ENCODE data around the gene GRM4.

The GRM4 gene

GRCh38 chr6:34152806-34153520 is 7.1 kb upstream of the GRM4 start:
- H3K36me3 ChIP-seq (ENCODE audit: control insufficient read depth, insufficient read depth, low read length), result no peaks in the 10 kb centered on the region
- H3K9ac ChIP-seq (ENCODE audit: low read length), result no peak overlapping the region
- no peak overlapping the region for H3K27ac ChIP-seq (ENCODE audit: low read depth, low read length)
- H3K4me3 ChIP-seq (ENCODE audit: low read length), result no peak overlapping the region
- peaks cover 31% of the 10 kb centered on the region for H3K27me3 ChIP-seq (ENCODE audit: control insufficient read depth, insufficient read depth, low read length)
- no peaks in the 10 kb centered on the region for H3K4me1 ChIP-seq (ENCODE audit: control insufficient read depth, insufficient read depth, low read length)

DNA sequence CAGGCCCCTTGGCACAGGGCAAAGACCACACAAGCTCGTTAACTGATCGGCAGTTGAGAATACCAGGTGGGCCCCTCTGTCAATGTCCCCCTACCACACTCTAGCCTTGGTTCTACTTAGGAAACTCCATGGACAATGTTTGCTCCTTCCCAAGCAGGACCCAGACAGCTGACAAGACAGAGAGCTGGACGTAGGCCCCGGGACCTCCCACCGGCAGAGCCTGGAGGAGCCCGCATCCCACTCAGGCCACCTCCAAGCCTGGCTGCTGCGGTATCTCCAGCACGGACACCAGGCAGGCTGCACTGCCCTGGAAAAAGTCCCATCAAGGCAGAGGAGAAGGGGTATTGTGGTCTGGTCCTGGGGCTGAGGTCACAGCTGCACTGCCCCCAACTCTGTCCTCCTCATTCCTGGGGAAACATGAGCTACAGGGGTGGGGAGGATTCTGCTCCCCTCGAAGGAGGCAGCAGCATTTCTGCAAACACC is 6.2 kb upstream of the GRM4 start:
- no peaks in the 10 kb centered on the region for H3K36me3 ChIP-seq (ENCODE audit: control insufficient read depth, insufficient read depth, low read length)
- no peak overlapping the region for H3K27ac ChIP-seq (ENCODE audit: low read depth, low read length)
- H3K9ac ChIP-seq (ENCODE audit: low read length), result no peak overlapping the region
- H3K27me3 ChIP-seq (ENCODE audit: control insufficient read depth, insufficient read depth, low read length), result peaks cover 31% of the 10 kb centered on the region
- no peak overlapping the region for H3K4me3 ChIP-seq (ENCODE audit: low read length)
- H3K4me1 ChIP-seq (ENCODE audit: control insufficient read depth, insufficient read depth, low read length), result no peaks in the 10 kb centered on the region

DNA sequence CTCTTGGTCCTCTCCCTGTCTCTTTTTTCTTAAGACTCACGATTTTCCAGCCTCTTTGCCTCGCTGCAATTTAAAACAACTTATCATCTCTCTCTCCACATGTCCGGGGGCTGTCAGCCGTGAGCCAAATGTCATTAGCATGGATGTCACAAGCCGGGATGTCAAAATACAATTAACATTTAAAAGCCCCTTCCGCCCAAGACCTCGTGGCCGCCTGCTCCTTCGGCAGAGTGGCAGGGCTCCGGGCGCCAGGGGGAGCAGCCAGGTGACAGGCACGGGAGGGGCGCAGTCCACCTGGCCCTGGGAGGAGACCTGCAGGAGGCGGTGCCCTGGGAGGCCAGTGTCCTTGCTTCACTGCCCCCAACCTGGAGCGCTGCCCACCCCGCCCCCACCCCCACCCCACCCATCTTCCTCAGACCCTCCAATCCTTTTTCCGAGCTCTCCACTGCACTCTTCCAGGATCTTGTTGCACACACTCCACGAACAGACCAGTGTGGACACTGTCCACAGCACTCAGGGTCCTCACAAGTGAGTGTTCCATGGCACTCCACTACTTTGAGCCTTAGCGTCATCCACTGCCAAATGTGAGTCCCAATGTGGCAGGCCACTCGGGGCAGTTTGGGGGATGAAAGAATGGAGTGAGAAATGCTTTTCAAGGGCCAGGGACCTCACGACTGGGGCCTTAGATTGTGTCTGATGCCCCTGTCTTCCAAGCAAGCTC is 5.6 kb upstream of the GRM4 start:
- Histone ChIP-seq H3K27me3 (ENCODE audit: control insufficient read depth, insufficient read depth, low read length) (peaks cover 35% of the 10 kb centered on the region), H3K27ac (ENCODE audit: low read depth, low read length) (no peak overlapping the region), H3K4me1 (ENCODE audit: control insufficient read depth, insufficient read depth, low read length) (no peaks in the 10 kb centered on the region), H3K4me3 (ENCODE audit: low read length) (no peak overlapping the region), H3K9ac (ENCODE audit: low read length) (no peak overlapping the region), H3K36me3 (ENCODE audit: control insufficient read depth, insufficient read depth, low read length) (no peaks in the 10 kb centered on the region)

DNA sequence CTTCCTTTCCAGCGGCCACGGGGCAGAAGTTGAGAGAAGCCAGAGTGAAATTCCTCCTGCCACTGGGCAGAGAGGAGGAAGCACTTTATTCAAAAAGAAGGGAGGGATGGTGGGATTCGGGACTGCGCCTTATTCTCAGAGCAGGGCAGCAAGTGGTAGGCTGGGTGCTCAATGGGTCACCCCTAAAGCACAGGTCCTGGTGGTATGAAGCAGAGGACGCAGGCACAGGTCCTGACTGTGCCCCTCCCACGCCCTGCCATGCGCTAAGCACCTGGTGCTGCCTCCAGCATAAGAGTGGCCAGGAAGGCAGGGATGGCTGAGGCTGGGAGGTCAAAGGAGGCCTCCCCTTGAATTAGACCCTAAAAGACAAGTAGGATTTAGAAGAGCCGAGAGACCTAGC is 4.9 kb upstream of the GRM4 start:
- no peak overlapping the region for H3K9ac ChIP-seq (ENCODE audit: low read length)
- peaks cover 40% of the 10 kb centered on the region for H3K27me3 ChIP-seq (ENCODE audit: control insufficient read depth, insufficient read depth, low read length)
- no peak overlapping the region for H3K27ac ChIP-seq (ENCODE audit: low read depth, low read length)
- H3K36me3 ChIP-seq (ENCODE audit: control insufficient read depth, insufficient read depth, low read length), result no peaks in the 10 kb centered on the region
- no peaks in the 10 kb centered on the region for H3K4me1 ChIP-seq (ENCODE audit: control insufficient read depth, insufficient read depth, low read length)
- no peak overlapping the region for H3K4me3 ChIP-seq (ENCODE audit: low read length)

DNA sequence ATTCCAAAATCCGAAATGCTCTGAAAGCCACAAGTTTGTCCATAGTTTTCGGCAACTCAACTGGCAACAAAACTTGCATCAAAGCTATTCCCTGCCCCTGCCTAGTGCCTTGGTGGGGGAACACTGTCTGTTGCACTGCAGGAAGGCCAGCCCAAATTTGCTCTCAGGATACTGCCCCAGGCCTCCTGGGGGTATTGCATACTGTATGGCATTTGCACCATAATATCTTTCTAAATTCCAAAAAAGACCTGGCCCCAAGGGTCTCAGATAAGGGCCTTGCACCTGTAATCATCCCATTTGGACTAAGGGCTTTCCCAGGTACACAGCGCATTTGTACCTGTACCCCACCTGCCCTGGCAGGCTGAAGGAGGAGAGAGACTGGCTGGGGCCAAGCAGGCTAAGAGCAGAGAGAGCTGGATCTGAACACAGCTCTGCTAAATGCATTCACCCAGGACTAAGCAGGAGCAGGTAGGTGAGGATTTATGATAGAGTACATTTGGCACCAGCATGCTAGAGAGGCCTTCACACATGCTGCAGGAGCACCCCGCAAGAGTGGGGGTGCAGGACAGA is 4.0 kb upstream of the GRM4 start:
- H3K9ac ChIP-seq (ENCODE audit: low read length), result no peak overlapping the region
- no peak overlapping the region for H3K4me3 ChIP-seq (ENCODE audit: low read length)
- H3K27me3 ChIP-seq (ENCODE audit: control insufficient read depth, insufficient read depth, low read length), result peaks cover 36% of the 10 kb centered on the region
- no peak overlapping the region for H3K27ac ChIP-seq (ENCODE audit: low read depth, low read length)
- H3K4me1 ChIP-seq (ENCODE audit: control insufficient read depth, insufficient read depth, low read length), result no peaks in the 10 kb centered on the region
- H3K36me3 ChIP-seq (ENCODE audit: control insufficient read depth, insufficient read depth, low read length), result no peaks in the 10 kb centered on the region

DNA sequence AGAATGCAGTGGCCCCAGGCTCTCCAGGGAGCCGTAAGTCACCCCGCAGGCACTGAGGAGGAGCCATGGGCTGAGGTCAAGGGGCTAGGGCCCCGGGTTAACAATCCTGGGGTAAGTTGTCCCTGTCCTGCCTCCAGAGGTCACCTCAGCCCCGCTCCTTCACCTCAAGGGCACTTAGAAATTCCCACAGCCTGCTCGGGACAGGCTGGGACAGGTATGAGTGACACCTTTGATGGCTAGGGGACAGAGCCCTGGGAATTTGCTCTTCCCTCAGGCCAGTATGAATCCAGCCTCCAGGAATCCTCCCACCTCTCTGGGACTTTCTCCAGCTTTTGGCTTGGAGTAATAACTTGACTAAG is 3.5 kb upstream of the GRM4 start:
- no peak overlapping the region for H3K9ac ChIP-seq (ENCODE audit: low read length)
- H3K4me3 ChIP-seq (ENCODE audit: low read length), result no peak overlapping the region
- H3K27me3 ChIP-seq (ENCODE audit: control insufficient read depth, insufficient read depth, low read length), result peaks cover 36% of the 10 kb centered on the region
- H3K4me1 ChIP-seq (ENCODE audit: control insufficient read depth, insufficient read depth, low read length), result no peaks in the 10 kb centered on the region
- H3K27ac ChIP-seq (ENCODE audit: low read depth, low read length), result no peak overlapping the region
- H3K36me3 ChIP-seq (ENCODE audit: control insufficient read depth, insufficient read depth, low read length), result no peaks in the 10 kb centered on the region

DNA sequence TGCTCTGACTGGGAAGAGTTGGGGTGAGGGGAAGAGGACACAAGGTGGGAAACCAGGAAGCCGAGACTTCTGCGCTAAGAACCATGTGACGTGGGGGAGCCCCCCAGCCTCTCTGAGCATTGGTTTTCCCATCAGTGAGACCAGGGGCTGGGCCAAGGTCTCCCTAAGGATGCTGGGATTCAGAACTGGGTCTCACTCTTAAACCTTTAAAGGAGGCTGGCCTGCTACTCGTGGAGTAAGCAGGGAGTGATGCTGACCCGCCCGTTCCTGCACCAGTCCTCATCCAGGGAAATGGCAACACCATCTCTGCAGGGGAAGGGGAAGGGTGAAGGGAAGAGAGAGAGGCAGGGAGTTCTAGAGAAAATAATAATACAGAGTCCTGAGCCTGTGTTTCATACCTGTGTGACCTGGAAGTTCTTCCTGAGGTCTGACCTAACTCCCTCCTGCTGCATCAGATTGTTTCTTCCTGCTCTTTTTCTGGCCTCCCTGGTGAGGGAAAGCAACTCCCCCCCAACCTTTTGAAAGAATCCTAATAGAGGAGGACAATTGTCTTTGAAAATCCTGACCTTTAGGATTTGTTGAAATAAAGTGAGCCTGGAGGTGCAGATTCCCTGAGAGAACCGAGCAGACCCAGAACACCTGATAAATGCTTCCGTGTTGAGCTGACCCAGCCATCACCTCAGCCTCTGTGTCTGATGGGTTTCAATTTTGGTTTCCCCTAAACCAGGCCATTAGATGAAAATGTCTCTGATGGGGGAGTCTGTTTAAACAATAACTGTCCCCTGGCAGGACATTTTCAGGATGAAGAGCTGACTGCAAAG is 3.0 kb upstream of the GRM4 start:
- Histone ChIP-seq H3K27me3 (ENCODE audit: control insufficient read depth, insufficient read depth, low read length) (peaks cover 35% of the 10 kb centered on the region), H3K9ac (ENCODE audit: low read length) (no peak overlapping the region), H3K36me3 (ENCODE audit: control insufficient read depth, insufficient read depth, low read length) (no peaks in the 10 kb centered on the region), H3K27ac (ENCODE audit: low read depth, low read length) (no peak overlapping the region), H3K4me1 (ENCODE audit: control insufficient read depth, insufficient read depth, low read length) (peaks cover 2% of the 10 kb centered on the region), H3K4me3 (ENCODE audit: low read length) (no peak overlapping the region)

DNA sequence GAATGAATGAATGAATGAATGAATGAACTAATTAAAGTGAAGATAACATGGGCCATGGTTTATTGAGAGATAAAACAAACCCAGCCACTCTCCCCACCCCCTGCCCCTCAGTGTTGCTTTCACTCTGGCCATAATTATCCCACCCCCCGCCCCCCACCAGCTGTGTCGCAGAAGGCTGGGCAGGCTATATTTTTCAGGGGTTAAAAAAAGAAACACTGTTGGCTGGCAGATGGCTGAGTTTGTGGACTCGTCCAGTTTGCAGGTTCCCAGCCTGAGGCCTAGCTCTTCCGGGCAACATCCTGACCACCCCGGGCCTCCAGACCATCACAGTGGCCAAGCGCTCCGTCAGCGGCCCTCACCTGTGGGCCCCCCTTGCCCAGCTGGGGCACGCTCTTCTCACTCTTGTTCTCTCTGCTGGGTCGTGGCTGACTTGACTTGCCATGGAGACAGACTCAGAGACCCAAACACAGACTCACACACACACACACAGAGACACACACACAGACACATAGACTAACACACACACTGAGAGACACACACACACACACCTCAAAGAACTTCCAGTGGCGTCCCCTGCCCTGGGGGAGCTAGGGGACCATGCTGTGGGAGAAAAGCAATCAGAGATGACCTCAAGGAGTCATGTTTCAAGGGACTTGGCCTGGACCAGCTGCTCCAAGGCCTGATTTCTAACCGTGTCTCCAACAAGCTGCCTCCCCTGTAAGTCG is 2.2 kb upstream of the GRM4 start:
- H3K9ac ChIP-seq (ENCODE audit: low read length), result no peak overlapping the region
- no peak overlapping the region for H3K27ac ChIP-seq (ENCODE audit: low read depth, low read length)
- no peak overlapping the region for H3K4me3 ChIP-seq (ENCODE audit: low read length)
- H3K27me3 ChIP-seq (ENCODE audit: control insufficient read depth, insufficient read depth, low read length), result peaks cover 41% of the 10 kb centered on the region
- H3K36me3 ChIP-seq (ENCODE audit: control insufficient read depth, insufficient read depth, low read length), result no peaks in the 10 kb centered on the region
- peaks cover 3% of the 10 kb centered on the region for H3K4me1 ChIP-seq (ENCODE audit: control insufficient read depth, insufficient read depth, low read length)

DNA sequence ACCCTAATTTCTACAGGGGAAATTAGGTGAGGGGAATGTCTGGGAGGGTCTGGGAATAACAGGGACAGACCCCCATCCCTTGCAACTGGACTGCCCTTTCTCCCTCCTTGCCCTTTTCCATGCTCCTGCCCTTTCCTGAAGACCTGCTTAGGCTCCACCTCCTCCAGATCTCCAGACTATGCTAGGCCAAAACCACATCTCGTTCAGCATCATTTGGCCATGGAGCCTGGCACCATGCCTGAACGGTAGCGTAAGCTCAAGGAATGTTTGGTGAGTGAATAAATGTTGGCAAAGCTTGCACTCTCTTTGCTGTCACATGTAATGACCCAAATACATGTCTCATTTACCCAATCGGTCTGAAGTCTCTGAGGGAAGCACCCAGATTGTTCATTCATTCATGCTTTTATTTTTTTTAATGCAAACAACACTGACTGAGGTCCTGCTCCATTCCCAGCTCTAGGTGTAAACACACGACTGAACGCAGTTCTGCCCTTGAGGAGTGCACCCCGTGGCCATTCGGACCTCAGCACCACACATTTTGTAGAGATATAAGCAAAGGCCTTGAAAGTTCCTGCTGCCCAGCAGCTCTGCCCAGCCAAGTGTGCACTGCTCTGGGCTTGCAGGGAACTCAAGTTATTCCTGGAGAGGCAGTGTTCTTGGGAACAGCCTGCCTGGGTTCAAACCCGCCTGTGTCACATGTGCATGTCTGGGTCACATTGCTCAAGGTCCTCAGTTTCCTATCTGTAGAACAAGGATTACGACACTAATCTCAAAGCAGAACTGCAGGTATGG is 1.1 kb upstream of the GRM4 start:
- Histone ChIP-seq H3K9ac (ENCODE audit: low read length) (no peak overlapping the region), H3K27ac (ENCODE audit: low read depth, low read length) (no peak overlapping the region), H3K27me3 (ENCODE audit: control insufficient read depth, insufficient read depth, low read length) (peaks cover 46% of the 10 kb centered on the region), H3K4me3 (ENCODE audit: low read length) (no peak overlapping the region), H3K4me1 (ENCODE audit: control insufficient read depth, insufficient read depth, low read length) (peaks cover 3% of the 10 kb centered on the region), H3K36me3 (ENCODE audit: control insufficient read depth, insufficient read depth, low read length) (no peaks in the 10 kb centered on the region)

DNA sequence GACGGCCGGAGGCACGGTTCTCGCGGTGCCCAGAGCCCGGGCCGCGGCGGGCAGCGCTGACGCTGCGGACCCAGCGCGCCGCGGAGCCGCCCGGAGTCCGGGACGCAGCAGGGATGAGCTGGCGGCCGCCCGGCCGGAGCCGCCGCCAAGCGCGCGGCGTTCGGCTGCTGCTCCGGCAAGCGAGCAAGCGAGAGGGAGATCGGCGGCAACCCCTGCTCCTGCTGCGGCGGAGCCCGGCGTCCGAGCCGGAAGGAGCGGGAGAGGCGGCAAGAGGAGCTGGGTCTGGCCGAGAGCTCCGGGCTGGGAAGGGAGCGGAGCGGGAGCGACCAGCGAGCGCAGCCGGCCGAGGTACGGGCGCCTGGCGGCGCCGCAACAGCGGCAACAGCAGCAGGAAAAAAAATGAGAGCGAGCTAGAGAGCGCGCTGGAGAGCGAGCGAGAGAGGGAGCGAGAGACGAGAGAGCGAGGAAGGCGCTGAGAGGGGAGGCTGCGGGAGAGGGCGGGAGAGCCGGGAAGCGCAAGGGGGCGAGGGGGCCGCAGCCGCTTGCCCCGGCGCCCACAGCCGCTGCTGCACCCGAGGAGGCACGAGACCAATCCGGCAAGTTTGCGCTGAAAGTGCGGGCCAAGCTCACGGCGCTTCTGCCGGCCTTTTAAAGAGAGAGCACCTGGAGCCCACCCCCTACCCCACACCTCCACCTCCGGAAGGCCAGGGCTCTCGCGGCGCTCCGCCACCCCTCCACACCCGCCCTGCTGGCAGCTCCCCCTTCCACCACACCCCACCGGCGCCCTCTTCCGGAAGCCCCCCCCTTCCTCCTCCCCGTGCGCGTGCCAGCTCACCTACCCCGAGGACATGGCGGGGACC is 496 bp downstream of the GRM4 start:
- Histone ChIP-seq H3K27ac (ENCODE audit: low read depth, low read length) (no peak overlapping the region), H3K27me3 (ENCODE audit: control insufficient read depth, insufficient read depth, low read length) (peaks cover 49% of the 10 kb centered on the region), H3K36me3 (ENCODE audit: control insufficient read depth, insufficient read depth, low read length) (no peaks in the 10 kb centered on the region), H3K4me1 (ENCODE audit: control insufficient read depth, insufficient read depth, low read length) (peaks cover 3% of the 10 kb centered on the region), H3K4me3 (ENCODE audit: low read length) (peak overlapping the region; percentile 26), H3K9ac (ENCODE audit: low read length) (no peak overlapping the region)
